K562 (cell line): ENCODE results near the gene STX3. TPM values are rescaled to one million over a fixed set of nuclear protein-coding genes. Genes with fewer than 3 reads are reported as not detected.

Source experiments
- ATAC-seq: fragments of 200-7000 bp; cut with Tn5 transposase; 3 replicates; pipeline ENCODE4 v1.9.1; 2020; ENCODE audit warnings: moderate library complexity
- BruUV-seq: library from RNA; stranded (reverse); fragments of 400-500 nt; replicated peaks from 2 replicates; lab custom pipeline; 2021; lab: Mats Ljungman, UMichigan
- CTCF ChIA-PET: fragments of 300-600 bp; formaldehyde crosslinking; extraction: SDS; loops from one replicate; lab custom pipeline; 2021; ENCODE audit warnings: low intra/inter-chr PET ratio; lab: Yijun Ruan, JAX
- POLR2A ChIA-PET: fragments of 300-600, 350-650 bp; sonication (Branson Sonifier 250); formaldehyde crosslinking; extraction: SDS; loops from one replicate; lab custom pipeline; 2021; ENCODE audit warnings: antibody characterized with exemption, inconsistent platforms; lab: Yijun Ruan, JAX
- DNase-seq, 4 experiments: peaks; one replicate each; pipeline versions ENCODE4 v3.0.0 to v3.0.0-alpha.2; 2011 to 2018; ENCODE audit warnings: low spot score in 3 of 4, mixed read lengths in 3 of 4; ENCODE audit errors: extremely low read depth in 1 of 4
- FAIRE-seq: peaks from 2 replicates; lab custom pipeline; 2011; peaks lifted over from hg19 to GRCh38; lab: Jason Lieb, UNC
- H2AFZ ChIP-seq: 2 replicates; pipeline ENCODE4 v1.6.0; 2011; ENCODE audit warnings: low read depth, low read length, control low read depth, inconsistent platforms
- H3K27ac ChIP-seq: fragments of 200-600 bp; 3 replicates; pipeline ENCODE4 v1.8.0; 2011; ENCODE audit warnings: low read depth, mild to moderate bottlenecking, control low read depth, inconsistent platforms, low read length, moderate library complexity, mixed read lengths; ENCODE audit errors: extremely low read depth
- H3K27me3 ChIP-seq, 2 experiments: fragments of 300-600 bp in 1 of 2; 2 replicates in 1 of 2; 3 replicates in 1 of 2; pipeline versions ENCODE4 v1.6.0 to v1.8.0; 2011; ENCODE audit warnings: inconsistent platforms in 2 of 2, low read length in 2 of 2, mild to moderate bottlenecking in 1 of 2, mixed read lengths in 1 of 2, moderate library complexity in 1 of 2; ENCODE audit not compliant: control insufficient read depth in 2 of 2, insufficient read depth in 2 of 2
- H3K36me3 ChIP-seq: fragments of 300-600 bp; 3 replicates; pipeline ENCODE4 v1.8.0; 2011; ENCODE audit warnings: mild to moderate bottlenecking, low read length, inconsistent platforms; ENCODE audit not compliant: control insufficient read depth, insufficient read depth
- H3K4me1 ChIP-seq, 2 experiments: fragments of 200-600 bp in 1 of 2; replicated peaks in 1 of 2; 2 replicates in 1 of 2; 3 replicates in 1 of 2; pipeline versions ENCODE4 v1.5.1 to v1.8.0; 2011; ENCODE audit warnings: inconsistent platforms in 2 of 2, low read length in 2 of 2, mild to moderate bottlenecking in 1 of 2, mixed read lengths in 1 of 2, moderate library complexity in 1 of 2; ENCODE audit not compliant: control insufficient read depth in 2 of 2, insufficient read depth in 2 of 2
- H3K4me2 ChIP-seq: 2 replicates; pipeline ENCODE4 v1.6.1; 2011; ENCODE audit warnings: low read length, control low read depth, inconsistent platforms, mixed read lengths; ENCODE audit not compliant: insufficient read depth
- H3K4me3 ChIP-seq: fragments of 200-600 bp; sonication (generic), shearing (Covaris generic); 2 replicates; pipeline ENCODE4 v1.5.1; 2016; ENCODE audit warnings: control low read depth, inconsistent platforms
- H3K79me2 ChIP-seq: fragments of 200-600 bp; 3 replicates; pipeline ENCODE4 v1.8.0; 2011; ENCODE audit warnings: low read length, inconsistent platforms; ENCODE audit not compliant: control insufficient read depth, insufficient read depth
- H3K9ac ChIP-seq, 2 experiments: 2 replicates each; pipeline versions ENCODE4 v1.6.0 to v1.6.1; 2011; ENCODE audit warnings: low read depth in 2 of 2, low read length in 2 of 2, control low read depth in 1 of 2, inconsistent platforms in 1 of 2, mild to moderate bottlenecking in 1 of 2, mixed read lengths in 1 of 2; ENCODE audit not compliant: insufficient read depth in 1 of 2
- H3K9me1 ChIP-seq: one replicate; pipeline ENCODE4 v1.6.0; 2011; ENCODE audit warnings: inconsistent platforms, mild to moderate bottlenecking, low read length, moderate library complexity; ENCODE audit not compliant: control insufficient read depth, insufficient read depth
- H3K9me3 ChIP-seq: replicated peaks from 2 replicates; pipeline ENCODE4 v1.5.1; 2011; ENCODE audit warnings: low read depth, low read length, inconsistent platforms; ENCODE audit not compliant: control insufficient read depth, insufficient read depth
- H4K20me1 ChIP-seq: replicated peaks from 2 replicates; pipeline ENCODE4 v1.6.1; 2011; ENCODE audit warnings: low read length, inconsistent platforms, mixed read lengths; ENCODE audit not compliant: control insufficient read depth, insufficient read depth
- HDAC1 ChIP-seq, 2 experiments: fragments of 450-650 bp; IDR thresholded peaks; 2 replicates each; pipeline ENCODE4 v1.6.1; 2016 to 2017; ENCODE audit warnings: inconsistent platforms in 1 of 2, mild to moderate bottlenecking in 1 of 2, moderate library complexity in 1 of 2
- MAFK ChIP-seq: IDR thresholded peaks from 2 replicates; pipeline ENCODE4 v1.6.1; 2011; ENCODE audit warnings: low read length, improper control_type of control experiment
- NFIC ChIP-seq: fragments of 450-650 bp; IDR thresholded peaks from 2 replicates; pipeline ENCODE4 v1.6.1; 2017; ENCODE audit warnings: mild to moderate bottlenecking, inconsistent platforms
- NFIX ChIP-seq: fragments of 250-450 bp; sonication (Bioruptor Pico); IDR thresholded peaks from 2 replicates; pipeline ENCODE4 v1.4.0; 2020; ENCODE audit warnings: low read depth, mild to moderate bottlenecking, moderate library complexity
- ZNF175 ChIP-seq: fragments of 200-800 bp; sonication (Bioruptor generic); IDR thresholded peaks from 2 replicates; pipeline ENCODE4 v1.6.1; 2016; ENCODE audit warnings: low read depth, mild to moderate bottlenecking, missing genetic modification characterization, missing compliant biosample characterization
- WGBS: fragments of 100-300 bp; shearing (Covaris generic); methylation state at CpG from one replicate; pipeline ENCODE4 v1.1.6; 2016; ENCODE audit warnings: low coverage, mixed read lengths; ENCODE audit not compliant: insufficient coverage; ENCODE audit errors: missing lambda C conversion rate; 5-methylcytosine and 5-hydroxymethylcytosine counted together
- in situ Hi-C: fragments of 300-500 bp; cut with MboI; formaldehyde crosslinking; loops from 4 replicates; pipeline ENCODE4 v1.15.0; 2018; ENCODE audit warnings: inconsistent platforms, mixed read lengths
- intact Hi-C: fragments of 100-400 bp; cut with micrococcal nuclease; formaldehyde crosslinking; loops from 2 replicates; pipeline ENCODE4 v1.14.2; 2022
- polyA plus RNA-seq, 8 experiments: library from polyadenylated mRNA; depleted of rRNA in 4 of 8; stranded (reverse) in 5 of 8; unstranded in 3 of 8; fragments of >200 nt; fragmentation: Nextera tagmentation in 2 of 8; fragmentation: Illumina TruSeq in 1 of 8; extraction: Ambion mirVana in 2 of 8; extraction: Trizol in 1 of 8; gene quantifications; 2 replicates each; pipeline versions ENCODE4 v1.2.1 to v1.2.3, GENCODE V29; 2011 to 2014; ENCODE audit warnings: inconsistent platforms in 1 of 8, missing spikeins in 1 of 8
- total RNA-seq, 7 experiments: library from RNA; depleted of rRNA in 6 of 7; stranded (reverse); fragments of >200 nt in 6 of 7; fragmentation: Illumina TruSeq in 2 of 7; extraction: Trizol in 2 of 7; gene quantifications; 2 replicates each; pipeline versions ENCODE4 v1.2.1 to v1.2.3, GENCODE V29; 2011 to 2021; ENCODE audit warnings: low replicate concordance in 1 of 7
- TF ChIP-seq, protein P1 (sequence below): fragments of 450-650 bp; IDR thresholded peaks from 2 replicates; pipeline ENCODE4 v1.6.1; 2016; ENCODE audit warnings: low read depth

Gene STX3
- total and polyA plus RNA-seq, 9 of the 15 experiments (the other 6 are each of a cell fraction or from before 2014, with no cell fraction given): 12.0 to 91.6 (median 48.7) TPM

DNA sequence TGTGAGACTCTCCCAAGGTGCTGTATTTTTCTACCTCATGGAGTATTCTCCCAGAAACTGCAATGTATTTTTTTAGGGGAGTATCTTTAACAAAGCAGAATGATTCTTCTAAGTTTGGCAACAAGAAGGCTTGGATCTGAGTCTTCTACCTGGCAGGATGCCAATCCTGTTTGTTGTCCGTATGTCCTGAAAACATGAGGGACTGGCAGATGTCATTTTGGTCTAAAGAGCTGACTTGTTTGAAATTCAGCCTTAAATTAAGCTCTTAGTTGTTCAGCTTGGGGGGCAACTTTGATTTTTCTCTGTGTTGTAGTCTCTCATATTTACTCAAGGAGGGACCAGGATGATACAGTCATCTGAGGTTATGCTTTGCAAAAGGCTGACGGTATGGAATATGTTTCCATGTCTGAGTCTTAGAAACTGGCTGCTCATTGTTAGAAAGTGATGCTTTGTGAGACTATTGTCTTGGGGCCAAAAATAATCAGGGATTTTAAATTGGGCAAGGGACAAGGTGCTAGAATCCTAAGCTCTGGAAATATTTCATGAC is 46.1 kb downstream of the STX3 start:
- BruUV-seq: no TSS peak
- Histone ChIP-seq H3K27me3 (no peaks in the 10 kb centered on the region), H3K4me1 (no peaks in the 10 kb centered on the region; a peak in 1 of 5 replicates), H3K9ac (no peak overlapping the region), H3K9me1 (no peaks in the 10 kb centered on the region), H3K36me3 (peaks cover 82% of the 10 kb centered on the region; the same call in 2 of the 3 replicates), H3K27ac (no peak overlapping the region), H2AFZ (no peak overlapping the region), H3K9me3 (no peaks in the 10 kb centered on the region), H3K4me2 (no peak overlapping the region), H4K20me1 (no peaks in the 10 kb centered on the region), H3K79me2 (no peaks in the 10 kb centered on the region), H3K4me3 (no peak overlapping the region)
- in situ Hi-C loops (loop anchor here (5.0 kb wide), 1 partner anchor 44 kb away; the partner anchor contains the start of gene STX3), intact Hi-C loops (loop anchor here (5.0 kb wide), 3 partner anchors 134 to 629 kb away; partner anchors contain the start of genes DTX4 and PATL1)
- 57% methylated on average over 2 of the region's 2 CpGs for WGBS
- ChIA-PET POLR2A (interaction anchor here (0.8 to 2.3 kb wide), 5 partner anchors 9 to 185 kb away, joined by 3 to 12 read pairs (median 3); partner anchors contain the start of gene MRPL16), CTCF (interaction anchor here (3.5 kb wide), 1 partner anchor 47 kb away, joined by 28 read pairs; the partner anchor contains the start of gene STX3)
- FAIRE-seq (no peak), DNase-seq (no peak), ATAC-seq (no peak)
- TF ChIP-seq ZNF175 (CRISPR knock-in tag) (no peak), MAFK (no peak), NFIX (peak; percentile 85), HDAC1 (IDR thresholded peaks at IDR 0.05) (no peak), NFIC (peak; percentile 93)
- TF ChIP-seq, protein P1, sequence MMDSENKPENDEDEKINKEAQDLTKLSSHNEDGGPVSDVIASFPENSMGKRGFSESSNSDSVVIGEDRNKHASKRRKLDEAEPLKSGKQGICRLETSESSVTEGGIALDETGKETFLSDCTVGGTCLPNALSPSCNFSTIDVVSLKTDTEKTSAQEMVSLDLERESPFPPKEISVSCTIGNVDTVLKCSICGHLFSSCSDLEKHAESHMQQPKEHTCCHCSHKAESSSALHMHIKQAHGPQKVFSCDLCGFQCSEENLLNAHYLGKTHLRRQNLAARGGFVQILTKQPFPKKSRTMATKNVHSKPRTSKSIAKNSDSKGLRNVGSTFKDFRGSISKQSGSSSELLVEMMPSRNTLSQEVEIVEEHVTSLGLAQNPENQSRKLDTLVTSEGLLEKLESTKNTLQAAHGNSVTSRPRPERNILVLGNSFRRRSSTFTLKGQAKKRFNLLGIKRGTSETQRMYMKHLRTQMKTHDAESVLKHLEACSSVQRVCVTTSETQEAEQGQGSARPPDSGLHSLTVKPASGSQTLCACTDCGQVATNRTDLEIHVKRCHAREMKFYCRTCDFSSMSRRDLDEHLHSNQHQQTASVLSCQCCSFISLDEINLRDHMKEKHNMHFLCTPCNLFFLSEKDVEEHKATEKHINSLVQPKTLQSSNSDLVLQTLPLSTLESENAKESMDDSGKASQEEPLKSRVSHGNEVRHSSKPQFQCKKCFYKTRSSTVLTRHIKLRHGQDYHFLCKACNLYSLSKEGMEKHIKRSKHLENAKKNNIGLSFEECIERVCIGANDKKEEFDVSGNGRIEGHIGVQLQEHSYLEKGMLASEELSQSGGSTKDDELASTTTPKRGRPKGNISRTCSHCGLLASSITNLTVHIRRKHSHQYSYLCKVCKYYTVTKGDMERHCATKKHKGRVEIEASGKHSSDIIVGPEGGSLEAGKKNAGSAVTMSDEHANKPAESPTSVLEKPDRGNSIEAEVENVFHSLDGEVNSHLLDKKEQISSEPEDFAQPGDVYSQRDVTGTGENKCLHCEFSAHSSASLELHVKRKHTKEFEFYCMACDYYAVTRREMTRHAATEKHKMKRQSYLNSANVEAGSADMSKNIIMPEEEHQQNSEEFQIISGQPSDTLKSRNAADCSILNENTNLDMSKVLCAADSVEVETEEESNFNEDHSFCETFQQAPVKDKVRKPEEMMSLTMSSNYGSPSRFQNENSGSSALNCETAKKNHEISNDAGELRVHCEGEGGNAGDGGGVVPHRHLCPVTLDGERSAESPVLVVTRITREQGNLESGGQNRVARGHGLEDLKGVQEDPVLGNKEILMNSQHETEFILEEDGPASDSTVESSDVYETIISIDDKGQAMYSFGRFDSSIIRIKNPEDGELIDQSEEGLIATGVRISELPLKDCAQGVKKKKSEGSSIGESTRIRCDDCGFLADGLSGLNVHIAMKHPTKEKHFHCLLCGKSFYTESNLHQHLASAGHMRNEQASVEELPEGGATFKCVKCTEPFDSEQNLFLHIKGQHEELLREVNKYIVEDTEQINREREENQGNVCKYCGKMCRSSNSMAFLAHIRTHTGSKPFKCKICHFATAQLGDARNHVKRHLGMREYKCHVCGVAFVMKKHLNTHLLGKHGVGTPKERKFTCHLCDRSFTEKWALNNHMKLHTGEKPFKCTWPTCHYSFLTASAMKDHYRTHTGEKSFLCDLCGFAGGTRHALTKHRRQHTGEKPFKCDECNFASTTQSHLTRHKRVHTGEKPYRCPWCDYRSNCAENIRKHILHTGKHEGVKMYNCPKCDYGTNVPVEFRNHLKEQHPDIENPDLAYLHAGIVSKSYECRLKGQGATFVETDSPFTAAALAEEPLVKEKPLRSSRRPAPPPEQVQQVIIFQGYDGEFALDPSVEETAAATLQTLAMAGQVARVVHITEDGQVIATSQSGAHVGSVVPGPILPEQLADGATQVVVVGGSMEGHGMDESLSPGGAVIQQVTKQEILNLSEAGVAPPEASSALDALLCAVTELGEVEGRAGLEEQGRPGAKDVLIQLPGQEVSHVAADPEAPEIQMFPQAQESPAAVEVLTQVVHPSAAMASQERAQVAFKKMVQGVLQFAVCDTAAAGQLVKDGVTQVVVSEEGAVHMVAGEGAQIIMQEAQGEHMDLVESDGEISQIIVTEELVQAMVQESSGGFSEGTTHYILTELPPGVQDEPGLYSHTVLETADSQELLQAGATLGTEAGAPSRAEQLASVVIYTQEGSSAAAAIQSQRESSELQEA: no peak
